Ovary (tissue), 9 donors: ENCODE results near the gene ERG. TPM values are rescaled to one million over a fixed set of nuclear protein-coding genes. Genes with fewer than 3 reads are reported as not detected.

ENCODE experiments used
- DNase-seq, 5 donors: peaks; one replicate each; pipeline ENCODE4 v3.0.0-alpha.2; 2019 to 2020
- H3K27ac ChIP-seq, 2 donors: fragments of 200-600 bp; one replicate each; pipeline versions ENCODE4 v1.5.1 to v1.8.0; 2019 to 2022
- H3K27me3 ChIP-seq: fragments of 200-600 bp; one replicate; pipeline ENCODE4 v1.8.0; 2022
- H3K36me3 ChIP-seq: fragments of 200-600 bp; sonication (generic); one replicate; pipeline ENCODE4 v1.5.1; 2019
- H3K4me1 ChIP-seq: one replicate; pipeline ENCODE4 v1.8.1; 2013; ENCODE audit warnings: mild to moderate bottlenecking, moderate library complexity; ENCODE audit not compliant: insufficient read depth
- H3K4me3 ChIP-seq: fragments of 200-600 bp; sonication (generic); one replicate; pipeline ENCODE4 v1.5.1; 2017
- H3K9me3 ChIP-seq, 2 donors: fragments of 200-600 bp in 1 of 2; sonication (generic) in 1 of 2; one replicate each; pipeline versions ENCODE4 v1.5.1 to v1.8.1; 2013 to 2019; ENCODE audit warnings: mild to moderate bottlenecking in 1 of 2, moderate library complexity in 1 of 2
- CTCF ChIP-seq, 3 donors: fragments of 450-650 bp in 2 of 3; fragments of 200-600 bp in 1 of 3; IDR thresholded peaks; one replicate each; pipeline versions ENCODE4 v1.5.1 to v1.8.0; 2016 to 2022; ENCODE audit warnings: antibody characterized with exemption in 3 of 3, mild to moderate bottlenecking in 1 of 3
- EP300 ChIP-seq: sonication (generic); formaldehyde crosslinking; IDR thresholded peaks from one replicate; pipeline ENCODE4 v1.6.1; 2017; ENCODE audit warnings: antibody characterized with exemption
- POLR2A ChIP-seq: fragments of 450-650 bp; IDR thresholded peaks from one replicate; pipeline ENCODE4 v1.6.1; 2017; ENCODE audit warnings: antibody characterized with exemption, mild to moderate bottlenecking, moderate library complexity
- WGBS, 3 donors: extraction: QIAGEN DNeasy Blood & Tissue Kit in 1 of 3; methylation state at CpG; one replicate each; pipeline versions ENCODE4 v1.1.5 to v1.1.7; 2013 to 2017; 5-methylcytosine and 5-hydroxymethylcytosine counted together
- intact Hi-C, 4 donors: fragments of 100-400 bp; cut with DNase I; formaldehyde crosslinking; loops; one replicate each; pipeline versions ENCODE4 v1.11.0 to v1.15.1; 2022 to 2023
- polyA plus RNA-seq, 2 donors: library from polyadenylated mRNA; stranded (reverse); fragments of 200-250 nt in 1 of 2; fragments of 350-450 nt in 1 of 2; fragmentation: Illumina TruSeq in 1 of 2; extraction: RNeasy Lipid Tissue Mini Kit (QIAGEN cat#74804) in 1 of 2; gene quantifications; one replicate each; pipeline ENCODE4 v1.2.3, GENCODE V29; 2013 to 2014
- total RNA-seq, 7 donors: library from RNA; depleted of rRNA in 2 of 7; stranded (reverse); fragments of >200 nt in 2 of 7; fragmentation: NEBNext Ultra II Directional in 3 of 7; extraction: Animal tissue kit (Norgen Biotek cat#: 25700) in 3 of 7; gene quantifications; one replicate each; pipeline versions ENCODE4 v1.1.0 to v1.2.4, GENCODE V29; 2016 to 2023
- donor health status: DM: no; HTN: no; CAD: no; lungs with moderate emphysema.
- donor health status: DM: no; HTN: no; CAD: no.
- donor health status: Bipolar disorder and iron deficiency.
- donor health status: DM: yes; HTN: yes; CAD: no.
- donor health status: DM: no; HTN: no; CAD: no.
- donor health status: DM: yes; HTN: yes; CAD: no.

The ERG gene
- total and polyA plus RNA-seq, 9 donors: 3.8 to 23.1 (median 9.5) TPM

- Histone ChIP-seq H3K27me3 (no peaks in the 10 kb centered on the region), H3K4me3 (no peak overlapping the region), H3K9me3 (no peaks in the 10 kb centered on the region), H3K4me1 (no peaks in the 10 kb centered on the region), H3K27ac (no peak overlapping the region), H3K36me3 (no peaks in the 10 kb centered on the region)
- WGBS, 3 donors: 82 to 87% (median 86%) methylated on average over 9 of the region's 9 CpGs
- intact Hi-C loops: no loop called here
- TF ChIP-seq POLR2A (no peak), EP300 (no peak), CTCF (IDR thresholded peaks at IDR 0.05) (no peak)
- DNase-seq: no peak
These were observed 21.1 kb downstream of the ERG start for GRCh38 chr21:38477226-38477625.

- Histone ChIP-seq H3K4me3 (no peak overlapping the region), H3K27me3 (no peaks in the 10 kb centered on the region), H3K36me3 (no peaks in the 10 kb centered on the region), H3K4me1 (no peaks in the 10 kb centered on the region), H3K27ac (no peak overlapping the region), H3K9me3 (no peaks in the 10 kb centered on the region)
- TF ChIP-seq CTCF (IDR thresholded peaks at IDR 0.05) (no peak), EP300 (no peak), POLR2A (no peak)
- DNase-seq: no peak
- WGBS, 3 donors: 8 to 27% (median 9%) methylated on average over 12 of the region's 12 CpGs
- intact Hi-C loops: no loop called here
These were observed 21.9 kb downstream of the ERG start for GRCh38 chr21:38476385-38476784.

GRCh38 chr21:38475519-38475918 lies 22.8 kb downstream of the ERG start:
- Histone ChIP-seq H3K4me3 (no peak overlapping the region), H3K9me3 (no peaks in the 10 kb centered on the region), H3K36me3 (no peaks in the 10 kb centered on the region), H3K27me3 (no peaks in the 10 kb centered on the region), H3K27ac (no peak overlapping the region), H3K4me1 (no peaks in the 10 kb centered on the region)
- TF ChIP-seq POLR2A (no peak), CTCF (IDR thresholded peaks at IDR 0.05) (no peak)
- intact Hi-C loops: no loop called here
- 85 to 89% (median 88%) methylated on average over 6 of the region's 6 CpGs for WGBS, 3 donors
- DNase-seq: no peak

GRCh38 chr21:38474796-38475195 lies 23.5 kb downstream of the ERG start:
- H3K4me3 ChIP-seq: no peak overlapping the region
- intact Hi-C loops: no loop called here
- no peaks in the 10 kb centered on the region for H3K36me3 ChIP-seq
- WGBS, 3 donors: 94 to 97% (median 96%) methylated on average over 8 of the region's 8 CpGs
- no peak overlapping the region for H3K27ac ChIP-seq
- no peak for TF ChIP-seq EP300
- TF ChIP-seq POLR2A: no peak
- no peak for TF ChIP-seq CTCF (IDR thresholded peaks at IDR 0.05)
- no peaks in the 10 kb centered on the region for H3K4me1 ChIP-seq
- H3K9me3 ChIP-seq: no peaks in the 10 kb centered on the region
- DNase-seq: no peak
- no peaks in the 10 kb centered on the region for H3K27me3 ChIP-seq

GRCh38 chr21:38474124-38474523 lies 24.2 kb downstream of the ERG start:
- Histone ChIP-seq H3K4me3 (no peak overlapping the region), H3K27me3 (no peaks in the 10 kb centered on the region), H3K36me3 (no peaks in the 10 kb centered on the region), H3K4me1 (no peaks in the 10 kb centered on the region), H3K27ac (no peak overlapping the region), H3K9me3 (no peaks in the 10 kb centered on the region)
- TF ChIP-seq CTCF (IDR thresholded peaks at IDR 0.05) (no peak), EP300 (no peak), POLR2A (no peak)
- no peak for DNase-seq
- intact Hi-C loops: no loop called here
- WGBS, 3 donors: 75 to 79% (median 76%) methylated on average over 7 of the region's 7 CpGs
